ENCODE measurements around the gene PTBP3.

The PTBP3 gene

DNA sequence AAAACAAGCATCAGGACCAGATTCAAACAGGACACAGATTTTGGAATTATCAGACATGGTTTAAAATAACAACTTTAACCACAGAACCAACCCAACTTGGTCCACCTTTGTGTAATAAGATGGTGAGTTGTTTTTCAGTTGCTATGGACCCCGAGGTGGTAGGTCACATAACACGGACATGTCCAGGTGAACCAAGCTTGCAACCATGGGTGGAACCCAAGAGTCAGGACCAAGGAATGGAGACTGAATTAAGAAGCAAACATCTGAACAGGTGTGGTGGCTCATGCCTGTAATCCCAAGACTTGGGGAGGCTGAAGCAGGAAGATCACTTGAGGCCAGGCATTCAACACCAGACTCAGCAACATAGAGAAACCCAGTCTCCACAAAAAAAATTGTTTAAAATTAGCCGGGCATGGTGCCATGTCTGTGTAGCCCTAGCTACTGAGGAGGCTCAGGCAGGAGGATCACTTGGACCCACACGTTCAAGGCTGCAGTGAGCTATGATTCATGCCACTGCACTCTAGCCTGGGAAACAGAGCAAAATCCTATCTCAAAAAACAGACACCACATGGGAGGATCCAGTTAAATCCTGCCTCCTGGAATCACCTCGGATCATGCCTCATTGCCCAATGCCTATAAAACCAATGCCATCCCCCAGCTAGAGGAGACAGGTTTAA is 10.6 kb downstream of the PTBP3 start:
- ChIA-PET POLR2A (no interaction called here), CTCF (no interaction called here)

DNA sequence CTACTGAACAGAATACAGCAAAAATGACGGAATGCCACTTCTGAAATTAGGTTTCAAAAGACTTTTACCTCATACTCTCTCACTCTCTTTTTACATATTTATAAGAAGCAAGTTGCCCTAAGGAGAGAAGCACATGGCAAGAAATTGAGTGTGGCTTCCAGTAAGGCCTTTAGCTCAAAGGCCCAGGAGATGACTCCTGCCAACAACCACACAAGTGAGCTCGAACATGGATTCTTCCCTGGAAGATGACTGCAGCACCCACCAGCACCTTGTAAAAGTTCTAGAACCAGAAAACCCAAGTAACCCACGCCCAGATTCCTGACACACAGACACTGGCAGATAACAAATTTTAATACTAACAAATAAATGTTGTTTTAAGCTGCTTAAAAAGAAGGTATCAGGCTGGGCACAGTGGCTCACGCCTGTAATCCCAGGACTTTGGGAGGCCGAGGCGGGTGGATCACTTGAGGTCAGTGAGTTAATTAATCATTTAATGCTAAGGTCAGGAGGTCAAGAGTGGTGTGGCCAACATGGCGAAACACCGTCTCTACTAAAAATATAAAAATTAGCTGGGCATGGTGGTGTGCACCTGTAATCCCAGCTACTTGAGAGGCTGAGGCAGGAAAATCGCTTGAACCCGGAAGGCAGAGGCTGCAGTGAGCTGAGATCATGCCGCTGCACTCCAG is 17.0 kb downstream of the PTBP3 start:
- POLR2A ChIA-PET = interaction anchor here (1.5 kb wide), 1 partner anchor 63 kb away, joined by 3 read pairs; the partner anchor contains the start of gene HSDL2
- CTCF ChIA-PET = no interaction called here

More for the DNA sequence above, 10.6 kb downstream of the PTBP3 start:
- TF ChIP-seq L3MBTL2 (conservative IDR thresholded peaks at IDR 0.05) = no peak
- TF ChIP-seq FOXA1 (IDR thresholded peaks at IDR 0.05) = no peak
- TF ChIP-seq HDGF (IDR thresholded peaks at IDR 0.05; ENCODE audit: borderline replicate concordance) = no peak
- DNase-seq (ENCODE audit: extremely low spot score) = no peak

DNA sequence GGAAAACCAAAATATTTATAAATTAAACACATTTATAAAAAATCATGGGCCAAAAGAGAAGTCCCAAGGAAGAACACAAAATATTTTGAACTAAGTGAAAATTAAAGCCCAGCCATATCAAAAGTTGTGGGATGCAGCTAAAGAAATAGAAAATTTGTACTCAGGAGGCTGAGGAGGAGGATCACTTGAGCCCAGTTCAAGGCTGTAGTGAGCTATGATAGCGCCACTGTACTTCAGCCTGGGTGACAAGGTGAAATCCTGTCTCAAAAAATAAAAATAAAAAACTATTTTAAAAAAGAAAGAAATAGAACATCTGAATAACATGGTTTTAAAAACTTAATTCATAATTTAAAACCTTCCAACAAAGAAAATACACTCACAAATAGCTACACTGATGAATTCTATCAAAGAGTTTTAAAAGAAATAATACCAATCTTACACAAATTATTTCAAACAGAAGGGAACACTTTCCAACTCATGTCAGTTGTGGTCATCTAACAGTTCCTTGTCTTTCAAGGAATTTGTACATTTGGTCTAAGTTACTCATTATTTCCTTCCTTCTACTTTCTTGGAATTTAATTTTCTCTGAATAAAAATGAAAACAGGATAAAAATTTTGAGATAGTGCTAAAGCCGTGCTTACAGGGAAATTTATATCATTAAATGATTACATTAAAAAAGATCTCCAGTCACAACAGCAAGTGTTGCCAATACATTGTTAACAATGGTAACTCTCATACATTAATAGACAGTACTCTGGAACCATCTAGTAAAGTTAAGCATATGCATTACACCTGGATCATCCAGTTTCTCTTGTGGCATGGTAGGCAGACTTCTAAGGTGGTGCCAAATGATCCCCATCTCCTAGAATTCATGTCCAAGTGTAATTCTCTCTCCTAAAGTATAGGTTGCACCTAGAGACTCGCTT is 17.8 kb downstream of the PTBP3 start:
- ChIA-PET CTCF (no interaction called here), POLR2A (interaction anchor here (1.5 kb wide), 1 partner anchor 64 kb away, joined by 3 read pairs; the partner anchor contains the start of gene HSDL2)
- TF ChIP-seq CTBP1 (IDR thresholded peaks at IDR 0.05; ENCODE audit: borderline replicate concordance) (no peak), SUZ12 (IDR thresholded peaks at IDR 0.05) (no peak), HDGF (IDR thresholded peaks at IDR 0.05; ENCODE audit: borderline replicate concordance) (no peak), BHLHE40 (IDR thresholded peaks at IDR 0.05; ENCODE audit: borderline replicate concordance) (no peak), FOXK2 (IDR thresholded peaks at IDR 0.05) (no peak), FOXA1 (IDR thresholded peaks at IDR 0.05) (no peak)
- DNase-seq (ENCODE audit: extremely low spot score) = no peak

More for the DNA sequence above, 17.0 kb downstream of the PTBP3 start:
- DNase-seq (ENCODE audit: extremely low spot score) = no peak
- TF ChIP-seq CTBP1 (IDR thresholded peaks at IDR 0.05; ENCODE audit: borderline replicate concordance) (no peak), ARNT (IDR thresholded peaks at IDR 0.05) (no peak), FOXK2 (IDR thresholded peaks at IDR 0.05) (no peak), NFRKB (IDR thresholded peaks at IDR 0.05) (no peak), ZNF384 (IDR thresholded peaks at IDR 0.05) (no peak)

DNA sequence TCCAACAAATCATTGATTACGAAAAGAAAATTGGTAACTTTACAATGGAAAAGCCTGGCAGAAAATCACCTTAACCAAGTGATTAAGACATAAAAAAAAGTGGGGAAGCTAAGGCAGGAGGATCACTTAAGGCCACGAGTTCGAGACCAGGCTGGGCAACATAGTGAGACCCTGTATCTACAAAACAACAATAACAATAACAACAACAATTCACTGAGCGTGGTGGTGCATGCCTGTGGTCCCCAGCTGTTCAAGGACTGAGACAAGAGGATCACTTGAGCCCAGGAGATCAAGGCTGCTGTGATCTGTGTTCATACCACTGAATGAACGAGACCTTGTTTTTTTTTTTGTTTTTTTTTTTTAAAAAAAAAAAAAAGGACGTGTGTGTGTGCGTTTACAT is 21.3 kb downstream of the PTBP3 start:
- no peak for TF ChIP-seq HDGF (IDR thresholded peaks at IDR 0.05; ENCODE audit: borderline replicate concordance)
- TF ChIP-seq BHLHE40 (IDR thresholded peaks at IDR 0.05; ENCODE audit: borderline replicate concordance) = no peak
- no peak for TF ChIP-seq FOXK2 (IDR thresholded peaks at IDR 0.05)
- no peak for TF ChIP-seq ZNF384 (IDR thresholded peaks at IDR 0.05)
- no peak for TF ChIP-seq L3MBTL2 (conservative IDR thresholded peaks at IDR 0.05)
- no peak for TF ChIP-seq SUZ12 (IDR thresholded peaks at IDR 0.05)
- TF ChIP-seq ELF4 (IDR thresholded peaks at IDR 0.05) = no peak
- no peak for TF ChIP-seq FOXM1 (IDR thresholded peaks at IDR 0.05; ENCODE audit: borderline replicate concordance)
- TF ChIP-seq LEF1 (IDR thresholded peaks at IDR 0.05; ENCODE audit: borderline replicate concordance) = no peak
- no peak for TF ChIP-seq ARNT (IDR thresholded peaks at IDR 0.05)
- no peak for TF ChIP-seq FOXA1 (IDR thresholded peaks at IDR 0.05)
- TF ChIP-seq SP1 (IDR thresholded peaks at IDR 0.05) = no peak
- TF ChIP-seq, protein P1, sequence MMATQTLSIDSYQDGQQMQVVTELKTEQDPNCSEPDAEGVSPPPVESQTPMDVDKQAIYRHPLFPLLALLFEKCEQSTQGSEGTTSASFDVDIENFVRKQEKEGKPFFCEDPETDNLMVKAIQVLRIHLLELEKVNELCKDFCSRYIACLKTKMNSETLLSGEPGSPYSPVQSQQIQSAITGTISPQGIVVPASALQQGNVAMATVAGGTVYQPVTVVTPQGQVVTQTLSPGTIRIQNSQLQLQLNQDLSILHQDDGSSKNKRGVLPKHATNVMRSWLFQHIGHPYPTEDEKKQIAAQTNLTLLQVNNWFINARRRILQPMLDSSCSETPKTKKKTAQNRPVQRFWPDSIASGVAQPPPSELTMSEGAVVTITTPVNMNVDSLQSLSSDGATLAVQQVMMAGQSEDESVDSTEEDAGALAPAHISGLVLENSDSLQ (IDR thresholded peaks at IDR 0.05) = no peak
- DNase-seq (ENCODE audit: extremely low spot score) = no peak
- ChIA-PET CTCF (no interaction called here), POLR2A (no interaction called here)

DNA sequence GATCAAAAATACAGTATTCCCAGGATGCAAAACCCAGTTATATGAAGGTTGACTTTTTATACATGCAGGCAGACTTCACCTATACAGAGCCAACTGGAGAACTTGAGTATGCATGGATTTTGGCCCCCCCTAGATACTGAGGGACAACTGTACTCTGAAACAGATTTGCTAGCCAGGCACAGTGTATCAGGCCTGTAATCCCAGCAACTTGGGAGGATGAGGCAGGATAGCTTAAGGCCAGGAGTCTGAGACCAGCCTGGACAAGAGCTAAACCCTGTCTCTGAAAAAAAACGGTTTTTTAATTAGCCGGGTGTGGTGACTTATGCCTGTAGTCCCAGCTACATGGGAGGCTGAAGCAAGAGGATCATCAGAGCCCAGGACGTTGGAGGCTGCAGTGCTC is 21.9 kb downstream of the PTBP3 start:
- TF ChIP-seq FOXM1 (IDR thresholded peaks at IDR 0.05; ENCODE audit: borderline replicate concordance) = no peak
- no peak for TF ChIP-seq ZNF384 (IDR thresholded peaks at IDR 0.05)
- TF ChIP-seq SP1 (IDR thresholded peaks at IDR 0.05) = no peak
- no peak for TF ChIP-seq FOXA1 (IDR thresholded peaks at IDR 0.05)
- TF ChIP-seq ELF4 (IDR thresholded peaks at IDR 0.05) = no peak
- no peak for TF ChIP-seq SUZ12 (IDR thresholded peaks at IDR 0.05)
- TF ChIP-seq FOXK2 (IDR thresholded peaks at IDR 0.05) = no peak
- TF ChIP-seq BHLHE40 (IDR thresholded peaks at IDR 0.05; ENCODE audit: borderline replicate concordance) = no peak
- TF ChIP-seq, protein P1 (IDR thresholded peaks at IDR 0.05) = no peak
- TF ChIP-seq LEF1 (IDR thresholded peaks at IDR 0.05; ENCODE audit: borderline replicate concordance) = no peak
- TF ChIP-seq NFRKB (IDR thresholded peaks at IDR 0.05) = no peak
- no peak for TF ChIP-seq TARDBP (IDR thresholded peaks at IDR 0.05)
- DNase-seq (ENCODE audit: extremely low spot score) = no peak
- CTCF ChIA-PET = no interaction called here
- POLR2A ChIA-PET = no interaction called here

DNA sequence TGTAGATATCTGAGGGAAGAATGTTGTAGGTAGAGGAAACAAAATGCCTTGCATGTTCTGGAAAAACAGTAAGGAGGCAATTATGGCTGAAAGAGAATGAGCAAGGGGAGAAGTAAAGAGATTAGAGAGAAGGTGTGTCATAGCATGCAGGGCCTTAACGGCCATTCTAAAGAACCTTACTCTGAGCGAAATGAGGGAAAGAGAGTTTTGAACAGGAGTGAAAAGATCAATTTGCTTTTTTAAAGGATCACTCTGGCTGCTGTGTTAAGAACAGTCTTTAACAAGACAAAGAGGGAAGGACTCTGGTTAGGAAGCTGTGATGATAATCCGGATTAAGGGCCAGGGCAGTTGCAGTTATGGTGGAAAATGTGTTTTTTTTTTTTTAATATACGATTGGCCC is 22.6 kb downstream of the PTBP3 start:
- CTCF ChIA-PET = no interaction called here
- TF ChIP-seq FOXM1 (IDR thresholded peaks at IDR 0.05; ENCODE audit: borderline replicate concordance) = no peak
- TF ChIP-seq CTBP1 (IDR thresholded peaks at IDR 0.05; ENCODE audit: borderline replicate concordance) = no peak
- no peak for TF ChIP-seq FOXK2 (IDR thresholded peaks at IDR 0.05)
- POLR2A ChIA-PET = no interaction called here
- no peak for DNase-seq (ENCODE audit: extremely low spot score)

Measured in HEK293T (cell line).